GM06990 (cell line): ENCODE results near the gene FAM216B.

Experiments
- DNase-seq: peaks from one replicate; pipeline ENCODE4 v3.0.0-alpha.2; 2011; ENCODE audit not compliant: insufficient read length; ENCODE audit errors: extremely low read depth
- H3K27me3 ChIP-seq: replicated peaks from 2 replicates; pipeline ENCODE4 v1.6.0; 2011; ENCODE audit warnings: low read length; ENCODE audit not compliant: control insufficient read depth, insufficient read depth
- H3K36me3 ChIP-seq: 2 replicates; pipeline ENCODE4 v1.5.1; 2011; ENCODE audit warnings: low read length; ENCODE audit not compliant: control insufficient read depth, insufficient read depth
- H3K4me3 ChIP-seq: replicated peaks from 2 replicates; pipeline ENCODE4 v1.5.1; 2011; ENCODE audit warnings: low read depth, mild to moderate bottlenecking, control low read depth, low read length
- CTCF ChIP-seq: IDR thresholded peaks from 2 replicates; pipeline ENCODE4 v1.5.1; 2011; ENCODE audit warnings: low read length, control low read depth, mild to moderate bottlenecking, inconsistent platforms; ENCODE audit not compliant: insufficient read depth, poor library complexity, severe bottlenecking

FAM216B gene

GRCh38 chr13:42745655-42746054 is 35.7 kb upstream of the FAM216B start:
- peaks cover 2% of the 10 kb centered on the region; the same call in 1 of the 2 replicates for H3K27me3 ChIP-seq
- H3K36me3 ChIP-seq, result no peaks in the 10 kb centered on the region
- TF ChIP-seq CTCF, result no peak
- no peak overlapping the region for H3K4me3 ChIP-seq
- DNase-seq, result no peak

GRCh38 chr13:42746866-42747265 is 34.5 kb upstream of the FAM216B start:
- no peaks in the 10 kb centered on the region for H3K36me3 ChIP-seq
- TF ChIP-seq CTCF, result no peak
- H3K27me3 ChIP-seq, result peaks cover 2% of the 10 kb centered on the region; the same call in 1 of the 2 replicates
- H3K4me3 ChIP-seq, result no peak overlapping the region
- DNase-seq, result no peak

GRCh38 chr13:42747399-42747873 is 33.9 kb upstream of the FAM216B start:
- no peak overlapping the region for H3K4me3 ChIP-seq
- H3K36me3 ChIP-seq, result no peaks in the 10 kb centered on the region
- no peak for TF ChIP-seq CTCF
- DNase-seq, result no peak
- peaks cover 2% of the 10 kb centered on the region; the same call in 1 of the 2 replicates for H3K27me3 ChIP-seq

- Histone ChIP-seq H3K4me3 (no peak overlapping the region), H3K27me3 (peaks cover 2% of the 10 kb centered on the region; the same call in 1 of the 2 replicates), H3K36me3 (no peaks in the 10 kb centered on the region)
- no peak for TF ChIP-seq CTCF
- DNase-seq, result no peak
Measured at GRCh38 chr13:42750794-42751193, 30.6 kb upstream of the FAM216B start.

- H3K4me3 ChIP-seq, result no peak overlapping the region
- no peaks in the 10 kb centered on the region for H3K36me3 ChIP-seq
- no peaks in the 10 kb centered on the region for H3K27me3 ChIP-seq
- no peak for DNase-seq
- TF ChIP-seq CTCF, result no peak
Measured at GRCh38 chr13:42751693-42752092, 29.7 kb upstream of the FAM216B start.

- Histone ChIP-seq H3K36me3 (no peaks in the 10 kb centered on the region), H3K27me3 (no peaks in the 10 kb centered on the region), H3K4me3 (no peak overlapping the region)
- TF ChIP-seq CTCF, result no peak
- no peak for DNase-seq
Measured at GRCh38 chr13:42752731-42753130, 28.7 kb upstream of the FAM216B start.
